NCI-H748 treated with DMSO at 0.1 percent for 48 hours (cell line): Measurements from ENCODE around the gene MTO1.
A peak's percentile ranks its signal among the peaks of the same experiment; 100 is the strongest.
"Not testable (repeated sequence)": the region's sequence is repeated elsewhere in the genome, so short reads cannot be mapped to it uniquely, and the experiment has no call there.

Experiments used
- DNase-seq: peaks from one replicate; lab custom pipeline; 2025; lab: John Stamatoyannopoulos, UW

Gene MTO1

GRCh38 chr6:73461537-73462350 lies at the start of gene MTO1:
MTO1 (plus strand) TSS chr6:73461737; CDS start chr6:73461855, 118 bp downstream.
- peak; percentile 72 for DNase-seq

- DNase-seq, result no peak
These were observed 48.4 kb upstream of the MTO1 start for GRCh38 chr6:73413102-73413501.

GRCh38 chr6:73418081-73418741 lies 43.3 kb upstream of the MTO1 start:
- no peak for DNase-seq

- no peak for DNase-seq
These were observed 40.0 kb upstream of the MTO1 start for GRCh38 chr6:73421534-73421933.

GRCh38 chr6:73435236-73435635 lies 26.3 kb upstream of the MTO1 start:
- DNase-seq, result no peak

GRCh38 chr6:73443555-73443954 lies 18.0 kb upstream of the MTO1 start:
- DNase-seq, result no peak

GRCh38 chr6:73451223-73452106 lies 10.1 kb upstream of the MTO1 start:
- peak; percentile 45 for DNase-seq

GRCh38 chr6:73452107-73452461 lies 9.5 kb upstream of the MTO1 start, which contains the start of gene CGAS:
CGAS (minus strand) TSS chr6:73452297; CDS start chr6:73452181, 116 bp downstream.
- DNase-seq, result no peak

- no peak for DNase-seq
These were observed 5.5 kb upstream of the MTO1 start for GRCh38 chr6:73455865-73456629.

- not testable (repeated sequence) for DNase-seq
These were observed 2.1 kb upstream of the MTO1 start for GRCh38 chr6:73459474-73459873.

- DNase-seq, result no peak
These were observed 1.5 kb upstream of the MTO1 start for GRCh38 chr6:73460056-73460455.

- DNase-seq, result no peak
These were observed 10.3 kb downstream of the MTO1 start for GRCh38 chr6:73471686-73472290.

GRCh38 chr6:73476723-73477122 lies 15.2 kb downstream of the MTO1 start:
- no peak for DNase-seq

GRCh38 chr6:73477407-73477806 lies 15.9 kb downstream of the MTO1 start:
- no peak for DNase-seq

GRCh38 chr6:73481969-73482368 lies 20.4 kb downstream of the MTO1 start:
- DNase-seq, result no peak

- DNase-seq, result no peak
These were observed 22.9 kb downstream of the MTO1 start for GRCh38 chr6:73484438-73484837.

GRCh38 chr6:73487473-73487872 lies 25.9 kb downstream of the MTO1 start:
- DNase-seq, result no peak

GRCh38 chr6:73491377-73491776 lies 29.8 kb downstream of the MTO1 start:
- no peak for DNase-seq

GRCh38 chr6:73497915-73498314 lies 36.4 kb downstream of the MTO1 start:
- DNase-seq, result no peak

- no peak for DNase-seq
These were observed 41.7 kb downstream of the MTO1 start for GRCh38 chr6:73503027-73503772.

- DNase-seq, result no peak
These were observed 42.6 kb downstream of the MTO1 start for GRCh38 chr6:73504160-73504559.
